ENCODE results near the gene CTNND2.
"Not testable (repeated sequence)": the region's sequence is repeated elsewhere in the genome, so short reads cannot be mapped to it uniquely, and the experiment has no call there.

Gene CTNND2

GRCh38 chr5:11429254-11429653, 475.0 kb downstream of the CTNND2 start:
- DNase-seq: no peak

GRCh38 chr5:11427569-11427968, 476.7 kb downstream of the CTNND2 start:
- DNase-seq: no peak

- DNase-seq: no peak
Observed at GRCh38 chr5:11426442-11426841, 477.8 kb downstream of the CTNND2 start.

- no peak for DNase-seq
Observed at GRCh38 chr5:11422342-11422741, 481.9 kb downstream of the CTNND2 start.

GRCh38 chr5:11420969-11421368, 483.3 kb downstream of the CTNND2 start:
- no peak for DNase-seq

- no peak for DNase-seq
Observed at GRCh38 chr5:11415751-11416150, 488.5 kb downstream of the CTNND2 start.

- not testable (repeated sequence) for DNase-seq
Observed at GRCh38 chr5:11414732-11415131, 489.5 kb downstream of the CTNND2 start.

GRCh38 chr5:11411621-11412020, 492.6 kb downstream of the CTNND2 start:
- DNase-seq: no peak

- DNase-seq: no peak
Observed at GRCh38 chr5:11407556-11408145, 496.6 kb downstream of the CTNND2 start.

- DNase-seq: no peak
Observed at GRCh38 chr5:11400316-11400715, 503.9 kb downstream of the CTNND2 start.

- DNase-seq: no peak
Observed at GRCh38 chr5:11398728-11399127, 505.5 kb downstream of the CTNND2 start.

- DNase-seq: no peak
Observed at GRCh38 chr5:11397549-11397948, 506.7 kb downstream of the CTNND2 start.

GRCh38 chr5:11396917-11397316, 507.3 kb downstream of the CTNND2 start:
- no peak for DNase-seq

GRCh38 chr5:11394933-11395332, 509.3 kb downstream of the CTNND2 start:
- no peak for DNase-seq

- DNase-seq: no peak
Observed at GRCh38 chr5:11390291-11390767, 513.9 kb downstream of the CTNND2 start.

GRCh38 chr5:11387382-11387781, 516.9 kb downstream of the CTNND2 start:
- no peak for DNase-seq

GRCh38 chr5:11386398-11386797, 517.8 kb downstream of the CTNND2 start:
- DNase-seq: no peak

GRCh38 chr5:11385901-11386293, 518.3 kb downstream of the CTNND2 start:
- DNase-seq: no peak

- DNase-seq: no peak
Observed at GRCh38 chr5:11385251-11385900, 518.9 kb downstream of the CTNND2 start.

GRCh38 chr5:11384441-11385250, 519.6 kb downstream of the CTNND2 start:
- DNase-seq: no peak

GRCh38 chr5:11383506-11384095, 520.6 kb downstream of the CTNND2 start:
- DNase-seq: no peak

- no peak for DNase-seq
Observed at GRCh38 chr5:11378461-11378860, 525.8 kb downstream of the CTNND2 start.

GRCh38 chr5:11377896-11378295, 526.4 kb downstream of the CTNND2 start:
- DNase-seq: no peak

- DNase-seq: no peak
Observed at GRCh38 chr5:11372191-11372590, 532.1 kb downstream of the CTNND2 start.
